GM12878 (cell line): ENCODE results near the gene CAMTA1. TPM values are rescaled to one million over a fixed set of nuclear protein-coding genes. Genes with fewer than 3 reads are reported as not detected.

Experiments used
- ATAC-seq: fragments of 200-7000 bp; cut with Tn5 transposase; 3 replicates; pipeline ENCODE4 v1.9.1; 2020; ENCODE audit warnings: mild to moderate bottlenecking, moderate library complexity
- BruUV-seq: library from RNA; stranded (reverse); fragments of 400-500 nt; replicated peaks from 2 replicates; lab custom pipeline; 2021; lab: Mats Ljungman, UMichigan
- CTCF ChIA-PET: fragments of 300-600 bp; sonication (Branson Sonifier 250); formaldehyde crosslinking; extraction: SDS; loops from one replicate; lab custom pipeline; 2021; ENCODE audit warnings: inconsistent platforms; lab: Yijun Ruan, JAX
- POLR2A ChIA-PET: fragments of 350-600 bp; formaldehyde crosslinking; extraction: SDS; loops from one replicate; lab custom pipeline; 2021; ENCODE audit warnings: inconsistent platforms; lab: Charles Lee
- RAD21 ChIA-PET: fragments of 300-600 bp; sonication (Branson Sonifier 250); formaldehyde crosslinking; loops from one replicate; lab custom pipeline; 2023; ENCODE audit warnings: antibody characterized with exemption; ENCODE audit not compliant: unreplicated experiment; lab: Charles Lee
- SMC1A ChIA-PET: fragments of 300-600 bp; sonication (Branson Sonifier 250); formaldehyde crosslinking; loops from one replicate; lab custom pipeline; 2023; ENCODE audit not compliant: unreplicated experiment, uncharacterized antibody; lab: Charles Lee
- DNase-seq: peaks from one replicate; pipeline ENCODE4 v3.0.0-alpha.2; 2011; ENCODE audit warnings: low read depth, low spot score
- FAIRE-seq: peaks from 3 replicates; lab custom pipeline; 2011; peaks lifted over from hg19 to GRCh38; lab: Jason Lieb, UNC
- H2AFZ ChIP-seq: 2 replicates; pipeline ENCODE4 v1.6.0; 2011; ENCODE audit warnings: low read depth, low read length, control low read depth; ENCODE audit not compliant: control insufficient read depth
- H3K27ac ChIP-seq: 2 replicates; pipeline ENCODE4 v1.5.1; 2011; ENCODE audit warnings: control low read depth; ENCODE audit not compliant: control insufficient read depth, insufficient read depth
- H3K27me3 ChIP-seq, 2 experiments: replicated peaks in 1 of 2; 2 replicates each; pipeline versions ENCODE4 v1.6.0 to v1.6.1; 2011; ENCODE audit warnings: low read length in 1 of 2; ENCODE audit not compliant: control insufficient read depth in 2 of 2, insufficient read depth in 2 of 2
- H3K36me3 ChIP-seq, 2 experiments: 2 replicates each; pipeline ENCODE4 v1.5.1; 2011; ENCODE audit warnings: low read length in 1 of 2; ENCODE audit not compliant: control insufficient read depth in 2 of 2, insufficient read depth in 2 of 2
- H3K4me1 ChIP-seq: 2 replicates; pipeline ENCODE4 v1.6.1; 2011; ENCODE audit warnings: mild to moderate bottlenecking, low read length, moderate library complexity, mixed read lengths; ENCODE audit not compliant: control insufficient read depth, insufficient read depth
- H3K4me2 ChIP-seq: 2 replicates; pipeline ENCODE4 v1.6.0; 2011; ENCODE audit warnings: control low read depth; ENCODE audit not compliant: control insufficient read depth, insufficient read depth
- H3K4me3 ChIP-seq: fragments of 200-600 bp; sonication (generic); 2 replicates; pipeline ENCODE4 v1.5.1; 2016
- H3K79me2 ChIP-seq: 2 replicates; pipeline ENCODE4 v1.6.0; 2011; ENCODE audit warnings: low read length; ENCODE audit not compliant: control insufficient read depth, insufficient read depth
- H3K9ac ChIP-seq: 2 replicates; pipeline ENCODE4 v1.8.0; 2011; ENCODE audit warnings: low read length, control low read depth, mixed read lengths; ENCODE audit not compliant: control insufficient read depth, insufficient read depth
- H3K9me3 ChIP-seq: replicated peaks from 3 replicates; pipeline ENCODE4 v1.5.1; 2011; ENCODE audit warnings: mild to moderate bottlenecking, low read length; ENCODE audit not compliant: control insufficient read depth, insufficient read depth
- H4K20me1 ChIP-seq: 2 replicates; pipeline ENCODE4 v1.6.0; 2011; ENCODE audit not compliant: control insufficient read depth, insufficient read depth
- GABPA ChIP-seq: IDR thresholded peaks from 2 replicates; pipeline ENCODE4 v1.6.1; 2014; ENCODE audit warnings: antibody characterized with exemption, low read depth, mild to moderate bottlenecking, inconsistent platforms
- JUNB ChIP-seq: IDR thresholded peaks from 2 replicates; pipeline ENCODE4 v1.6.1; 2016; ENCODE audit warnings: antibody characterized with exemption, mild to moderate bottlenecking
- MTA3 ChIP-seq: IDR thresholded peaks from 2 replicates; pipeline ENCODE4 v1.6.1; 2012; ENCODE audit warnings: low read length, inconsistent platforms, borderline replicate concordance
- PAX8 ChIP-seq: fragments of 450-650 bp; IDR thresholded peaks from 2 replicates; pipeline ENCODE4 v1.6.1; 2017; ENCODE audit warnings: mild to moderate bottlenecking, moderate library complexity
- PRDM15 ChIP-seq: fragments of 450-650 bp; formaldehyde crosslinking; IDR thresholded peaks from 2 replicates; pipeline ENCODE4 v1.4.0; 2020; ENCODE audit warnings: mild to moderate bottlenecking, moderate library complexity
- SMAD1 ChIP-seq: fragments of 450-650 bp; IDR thresholded peaks from 2 replicates; pipeline ENCODE4 v1.6.1; 2018; ENCODE audit warnings: mild to moderate bottlenecking, low read depth; ENCODE audit not compliant: partially characterized antibody
- SMAD5 ChIP-seq: IDR thresholded peaks from 2 replicates; pipeline ENCODE4 v1.6.1; 2016; ENCODE audit warnings: antibody characterized with exemption, low read depth
- ZNF207 ChIP-seq: fragments of 450-650 bp; IDR thresholded peaks from 2 replicates; pipeline ENCODE4 v1.6.1; 2014; ENCODE audit warnings: antibody characterized with exemption, mild to moderate bottlenecking, borderline replicate concordance
- WGBS: methylation state at CpG from one replicate; pipeline ENCODE4 v1.1.6; 2016; ENCODE audit warnings: low lambda C conversion rate; ENCODE audit not compliant: insufficient replicate concordance, insufficient coverage; ENCODE audit errors: missing lambda C conversion rate; 5-methylcytosine and 5-hydroxymethylcytosine counted together
- in situ Hi-C: fragments of 300-500 bp; cut with MboI; formaldehyde crosslinking; loops from 9 replicates; pipeline ENCODE4 v1.14.3; 2018; ENCODE audit warnings: mixed read lengths
- intact Hi-C: fragments of 100-400 bp; cut with micrococcal nuclease; formaldehyde crosslinking; loops from one replicate; pipeline ENCODE4 v1.14.2; 2022; ENCODE audit not compliant: unreplicated experiment
- polyA plus RNA-seq, 11 experiments: library from polyadenylated mRNA; depleted of rRNA in 4 of 11; unstranded in 6 of 11; stranded (reverse) in 5 of 11; fragments of >200 nt; fragmentation: Nextera tagmentation in 4 of 11; fragmentation: Illumina TruSeq in 1 of 11; extraction: Ambion mirVana in 4 of 11; extraction: Trizol in 1 of 11; gene quantifications; 1 replicate in 1 of 11; 2 replicates in 10 of 11; pipeline versions ENCODE4 v1.2.1 to v1.2.3, GENCODE V29; 2011 to 2016; ENCODE audit warnings: inconsistent platforms in 2 of 11, missing spikeins in 2 of 11, low read depth in 1 of 11
- total RNA-seq, 4 experiments: library from RNA; depleted of rRNA in 3 of 4; stranded (reverse); fragments of >200 nt in 3 of 4; fragmentation: Illumina TruSeq in 1 of 4; extraction: Trizol in 1 of 4; gene quantifications; 2 replicates each; pipeline versions ENCODE4 v1.2.1 to v1.2.3, GENCODE V29; 2013 to 2021

The CAMTA1 gene
- total and polyA plus RNA-seq, 10 of the 15 experiments (the other 5 are each of a cell fraction or from before 2014, with no cell fraction given) = 37.7 to 148 (median 76.4) TPM

GRCh38 chr1:7219031-7219430 lies 433.8 kb downstream of the CAMTA1 start:
- ChIA-PET RAD21 (interaction anchor here (0.9 kb wide), 1 partner anchor 176 kb away, joined by 3 read pairs; no protein-coding TSS in a partner anchor), SMC1A (no interaction called here), POLR2A (no interaction called here), CTCF (interaction anchor here (0.9 kb wide), 1 partner anchor 499 kb away, joined by 3 read pairs; no protein-coding TSS in a partner anchor)
- Histone ChIP-seq H3K9me3 (no peaks in the 10 kb centered on the region; the same call in 2 of the 3 replicates), H3K4me1 (no peaks in the 10 kb centered on the region), H2AFZ (no peak overlapping the region), H4K20me1 (no peaks in the 10 kb centered on the region), H3K27me3 (no peaks in the 10 kb centered on the region), H3K36me3 (no peaks in the 10 kb centered on the region), H3K9ac (no peak overlapping the region), H3K4me2 (no peak overlapping the region), H3K4me3 (no peak overlapping the region), H3K27ac (no peak overlapping the region), H3K79me2 (no peaks in the 10 kb centered on the region)
- in situ Hi-C loops (loop anchor here (25.0 kb wide), 1 partner anchor 732 kb away; the partner anchor contains the start of gene PLEKHG5), intact Hi-C loops (loop anchor here (2.0 to 5.0 kb wide), 2 partner anchors 176 to 427 kb away; no protein-coding TSS in a partner anchor)
- TF ChIP-seq PRDM15 (CRISPR knock-in tag) (no peak), GABPA (no peak), JUNB (no peak), ZNF207 (no peak), SMAD5 (no peak), PAX8 (no peak), SMAD1 (no peak), MTA3 (no peak)
- BruUV-seq = no TSS peak
- FAIRE-seq = no peak
- ATAC-seq = no peak
- WGBS = 67% methylated on average over 10 of the region's 10 CpGs
- no peak for DNase-seq
